Measurements from ENCODE around the gene TRNP1. TPM values are rescaled to one million over a fixed set of nuclear protein-coding genes. Genes with fewer than 3 reads are reported as not detected.

TRNP1 gene
- polyA plus RNA-seq, 1 donor from 2014 or later: not detected

- H3K9me3 Mint-ChIP-seq: no peaks in the 10 kb centered on the region
- peaks cover 0 to 3% (median 0%) of the 10 kb centered on the region in 3 donors for H3K4me1 Mint-ChIP-seq
- H3K36me3 Mint-ChIP-seq: no peaks in the 10 kb centered on the region
- H3K27me3 Mint-ChIP-seq: peaks cover 7% of the 10 kb centered on the region
- no peak overlapping the region for H3K27ac Mint-ChIP-seq
- H3K4me3 Mint-ChIP-seq: no peak overlapping the region
Observed at GRCh38 chr1:27018316-27018715, 24.8 kb downstream of the TRNP1 start.

- Mint-ChIP-seq H3K27ac (no peak overlapping the region), H3K4me3 (no peak overlapping the region), H3K9me3 (no peaks in the 10 kb centered on the region), H3K4me1 (no peaks in the 10 kb centered on the region), H3K27me3 (peaks cover 5% of the 10 kb centered on the region), H3K36me3 (no peaks in the 10 kb centered on the region)
Observed at GRCh38 chr1:27021354-27022031, 28.0 kb downstream of the TRNP1 start.

GRCh38 chr1:27025718-27026117, 32.2 kb downstream of the TRNP1 start:
- H3K27ac Mint-ChIP-seq: no peak overlapping the region
- H3K9me3 Mint-ChIP-seq: no peaks in the 10 kb centered on the region

GRCh38 chr1:27026621-27027574, 33.4 kb downstream of the TRNP1 start:
- Mint-ChIP-seq H3K9me3 (no peaks in the 10 kb centered on the region), H3K4me3 (no peak overlapping the region), H3K4me1 (peaks cover 0 to 3% (median 1%) of the 10 kb centered on the region in 3 donors), H3K27ac (no peak overlapping the region), H3K27me3 (peaks cover 10% of the 10 kb centered on the region), H3K36me3 (no peaks in the 10 kb centered on the region)

More at GRCh38 chr1:27025718-27026117, 32.2 kb downstream of the TRNP1 start:
- Mint-ChIP-seq H3K4me1 (peaks cover 0 to 1% (median 0%) of the 10 kb centered on the region in 3 donors), H3K36me3 (no peaks in the 10 kb centered on the region), H3K27me3 (peaks cover 9% of the 10 kb centered on the region), H3K4me3 (no peak overlapping the region)

GRCh38 chr1:27027575-27028250, 34.2 kb downstream of the TRNP1 start:
- H3K4me3 Mint-ChIP-seq: no peak overlapping the region
- peaks cover 10% of the 10 kb centered on the region for H3K27me3 Mint-ChIP-seq
- H3K27ac Mint-ChIP-seq: no peak overlapping the region
- no peaks in the 10 kb centered on the region for H3K36me3 Mint-ChIP-seq
- H3K4me1 Mint-ChIP-seq: peaks cover 0 to 4% (median 1%) of the 10 kb centered on the region in 3 donors
- no peaks in the 10 kb centered on the region for H3K9me3 Mint-ChIP-seq

GRCh38 chr1:27029517-27029916, 36.0 kb downstream of the TRNP1 start:
- no peak overlapping the region for H3K27ac Mint-ChIP-seq
- peaks cover 0 to 4% (median 1%) of the 10 kb centered on the region in 3 donors for H3K4me1 Mint-ChIP-seq
- H3K9me3 Mint-ChIP-seq: no peaks in the 10 kb centered on the region
- H3K4me3 Mint-ChIP-seq: peak overlapping the region in 1 of 4 donors; percentile 39
- no peaks in the 10 kb centered on the region for H3K36me3 Mint-ChIP-seq
- H3K27me3 Mint-ChIP-seq: peaks cover 7% of the 10 kb centered on the region

- Mint-ChIP-seq H3K27ac (no peak overlapping the region), H3K9me3 (no peaks in the 10 kb centered on the region), H3K27me3 (peaks cover 7% of the 10 kb centered on the region), H3K4me1 (peaks cover 0 to 4% (median 1%) of the 10 kb centered on the region in 3 donors), H3K4me3 (no peak overlapping the region), H3K36me3 (no peaks in the 10 kb centered on the region)
Observed at GRCh38 chr1:27031235-27032118, 38.0 kb downstream of the TRNP1 start.

GRCh38 chr1:27032119-27032461, 38.6 kb downstream of the TRNP1 start:
- H3K9me3 Mint-ChIP-seq: no peaks in the 10 kb centered on the region
- H3K27me3 Mint-ChIP-seq: peaks cover 5% of the 10 kb centered on the region
- H3K27ac Mint-ChIP-seq: no peak overlapping the region
- peaks cover 0 to 4% (median 1%) of the 10 kb centered on the region in 3 donors for H3K4me1 Mint-ChIP-seq
- H3K36me3 Mint-ChIP-seq: no peaks in the 10 kb centered on the region
- H3K4me3 Mint-ChIP-seq: no peak overlapping the region

GRCh38 chr1:27033043-27033746, 39.7 kb downstream of the TRNP1 start:
- H3K9me3 Mint-ChIP-seq: no peaks in the 10 kb centered on the region
- H3K4me3 Mint-ChIP-seq: no peak overlapping the region
- H3K27me3 Mint-ChIP-seq: peaks cover 2% of the 10 kb centered on the region
- no peak overlapping the region for H3K27ac Mint-ChIP-seq
- H3K36me3 Mint-ChIP-seq: no peaks in the 10 kb centered on the region
- peaks cover 0 to 4% (median 1%) of the 10 kb centered on the region in 3 donors for H3K4me1 Mint-ChIP-seq

GRCh38 chr1:27035344-27035743, 41.9 kb downstream of the TRNP1 start:
- peaks cover 0 to 4% (median 0%) of the 10 kb centered on the region in 3 donors for H3K4me1 Mint-ChIP-seq
- H3K4me3 Mint-ChIP-seq: no peak overlapping the region
- no peaks in the 10 kb centered on the region for H3K9me3 Mint-ChIP-seq
- no peaks in the 10 kb centered on the region for H3K36me3 Mint-ChIP-seq
- H3K27ac Mint-ChIP-seq: no peak overlapping the region
- peaks cover 5% of the 10 kb centered on the region for H3K27me3 Mint-ChIP-seq

GRCh38 chr1:27036718-27037117, 43.2 kb downstream of the TRNP1 start:
- Mint-ChIP-seq H3K36me3 (no peaks in the 10 kb centered on the region), H3K27ac (no peak overlapping the region), H3K9me3 (no peaks in the 10 kb centered on the region), H3K27me3 (peaks cover 4% of the 10 kb centered on the region), H3K4me3 (no peak overlapping the region), H3K4me1 (peaks cover 0 to 3% (median 0%) of the 10 kb centered on the region in 3 donors)

GRCh38 chr1:27037518-27037917, 44.0 kb downstream of the TRNP1 start:
- peaks cover 3% of the 10 kb centered on the region for H3K27me3 Mint-ChIP-seq
- no peaks in the 10 kb centered on the region for H3K4me1 Mint-ChIP-seq
- peaks cover 1% of the 10 kb centered on the region for H3K36me3 Mint-ChIP-seq
- no peak overlapping the region for H3K27ac Mint-ChIP-seq
- no peak overlapping the region for H3K4me3 Mint-ChIP-seq
- no peaks in the 10 kb centered on the region for H3K9me3 Mint-ChIP-seq

GRCh38 chr1:27038020-27038419, 44.5 kb downstream of the TRNP1 start:
- Mint-ChIP-seq H3K36me3 (peaks cover 1% of the 10 kb centered on the region), H3K27me3 (peaks cover 3% of the 10 kb centered on the region), H3K27ac (no peak overlapping the region), H3K4me1 (no peaks in the 10 kb centered on the region), H3K9me3 (no peaks in the 10 kb centered on the region), H3K4me3 (no peak overlapping the region)

GRCh38 chr1:27042670-27043069, 49.2 kb downstream of the TRNP1 start:
- Mint-ChIP-seq H3K36me3 (peaks cover 1% of the 10 kb centered on the region), H3K4me3 (no peak overlapping the region), H3K9me3 (no peaks in the 10 kb centered on the region), H3K4me1 (peaks cover 8 to 12% (median 9%) of the 10 kb centered on the region in 3 donors), H3K27me3 (peaks cover 3% of the 10 kb centered on the region), H3K27ac (no peak overlapping the region)

Measured in IgD-negative memory B cell (primary cell).